Activated T-cell treated with anti-CD3 and anti-CD28 coated beads for 1 hour (primary cell): ENCODE measurements around the gene PPP1R27.

Experiments used
- DNase-seq: peaks from one replicate; pipeline ENCODE4 v3.0.0-alpha.2; 2020; ENCODE audit warnings: low read depth

The PPP1R27 gene

GRCh38 chr17:81821147-81821546 lies 13.7 kb downstream of the PPP1R27 start:
- DNase-seq, result no peak

DNA sequence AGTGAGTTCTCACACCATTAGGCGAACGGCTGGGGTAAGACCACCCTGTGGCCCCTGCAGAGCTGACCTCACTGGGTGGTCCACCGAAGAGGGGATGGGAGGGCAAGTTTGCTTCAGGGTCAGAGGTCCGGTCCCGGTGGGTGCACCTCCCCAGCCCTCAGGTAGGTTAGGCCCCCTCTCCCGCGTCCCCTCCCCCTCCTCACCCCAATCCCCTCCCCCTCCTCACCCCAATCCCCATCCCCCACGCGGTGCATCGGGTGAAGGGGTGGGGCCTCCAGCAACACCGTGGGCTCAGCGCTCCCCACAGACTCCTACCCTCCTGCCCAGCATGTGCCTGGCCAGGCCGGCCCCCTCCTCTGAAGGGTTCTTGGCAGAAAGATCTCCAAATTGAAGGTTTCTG lies 15.1 kb downstream of the PPP1R27 start:
- no peak for DNase-seq

GRCh38 chr17:81817758-81818147 lies 17.1 kb downstream of the PPP1R27 start:
- DNase-seq, result no peak

- no peak for DNase-seq
Measured at GRCh38 chr17:81815646-81815986, 19.2 kb downstream of the PPP1R27 start.

- no peak for DNase-seq
Measured at GRCh38 chr17:81814748-81815645, 19.9 kb downstream of the PPP1R27 start.

DNA sequence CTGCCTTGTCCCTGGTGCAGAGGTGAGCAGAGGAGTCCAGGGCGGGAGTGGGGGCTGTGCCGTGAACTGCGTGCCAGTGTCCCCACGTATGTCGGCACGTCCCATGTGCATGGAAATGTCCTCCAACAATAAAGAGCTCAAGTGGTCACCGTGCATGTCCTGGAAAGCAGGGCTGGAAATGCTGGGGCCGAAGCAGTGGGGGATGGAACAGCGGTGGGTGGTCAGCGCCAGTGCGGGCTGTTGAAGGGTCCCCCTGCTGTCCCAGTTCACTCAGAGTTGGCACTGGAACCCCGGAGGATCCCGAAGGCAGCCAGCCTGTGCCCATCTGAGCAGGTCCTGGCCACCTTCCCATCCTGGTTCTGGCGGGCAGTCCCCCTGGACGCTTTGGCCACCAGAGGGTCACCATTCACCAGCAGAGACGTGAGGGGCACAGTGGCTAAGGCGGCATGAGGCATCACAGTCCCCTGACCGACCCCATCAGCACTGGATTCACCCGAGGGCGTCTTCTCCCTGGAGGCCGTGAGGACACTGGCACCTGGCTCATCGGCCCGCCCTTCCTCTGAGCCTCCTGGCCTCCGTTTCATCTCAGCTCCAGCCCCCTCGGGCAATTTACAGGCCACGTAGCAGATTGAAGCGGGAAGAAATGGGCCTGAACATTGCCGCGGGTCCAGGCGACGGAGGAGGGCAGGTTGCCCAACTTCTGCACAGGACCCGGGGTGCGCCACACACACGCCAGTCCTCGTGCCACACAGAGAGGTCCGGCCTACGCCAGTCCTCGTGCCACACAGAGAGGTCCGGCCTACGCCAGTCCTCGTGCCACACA lies 20.8 kb downstream of the PPP1R27 start:
- DNase-seq, result no peak

GRCh38 chr17:81813371-81813684 lies 21.5 kb downstream of the PPP1R27 start:
- no peak for DNase-seq

- no peak for DNase-seq
Measured at GRCh38 chr17:81812571-81813370, 22.1 kb downstream of the PPP1R27 start.

- no peak for DNase-seq
Measured at GRCh38 chr17:81811705-81812570, 22.9 kb downstream of the PPP1R27 start.

GRCh38 chr17:81810892-81811704 lies 23.8 kb downstream of the PPP1R27 start:
- DNase-seq, result no peak

GRCh38 chr17:81810476-81810875 lies 24.4 kb downstream of the PPP1R27 start:
- no peak for DNase-seq

DNA sequence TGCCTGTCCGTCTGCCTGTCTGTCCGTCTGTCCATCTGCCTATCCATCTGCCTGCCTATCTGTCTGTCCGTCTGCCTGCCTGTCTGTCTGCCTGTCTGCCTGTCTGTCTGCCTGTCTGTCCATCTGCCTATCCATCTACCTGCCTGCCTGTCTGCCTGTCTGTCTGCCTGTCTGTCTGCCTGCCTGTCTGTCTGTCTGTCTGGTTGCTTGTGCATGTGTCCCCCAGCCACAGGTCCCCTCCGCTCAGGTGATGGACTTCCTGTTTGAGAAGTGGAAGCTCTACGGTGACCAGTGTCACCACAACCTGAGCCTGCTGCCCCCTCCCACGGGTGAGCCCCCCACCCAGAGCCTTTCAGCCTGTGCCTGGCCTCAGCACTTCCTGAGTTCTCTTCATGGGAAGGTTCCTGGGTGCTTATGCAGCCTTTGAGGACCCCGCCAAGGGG lies 25.3 kb downstream of the PPP1R27 start:
- DNase-seq, result no peak

DNA sequence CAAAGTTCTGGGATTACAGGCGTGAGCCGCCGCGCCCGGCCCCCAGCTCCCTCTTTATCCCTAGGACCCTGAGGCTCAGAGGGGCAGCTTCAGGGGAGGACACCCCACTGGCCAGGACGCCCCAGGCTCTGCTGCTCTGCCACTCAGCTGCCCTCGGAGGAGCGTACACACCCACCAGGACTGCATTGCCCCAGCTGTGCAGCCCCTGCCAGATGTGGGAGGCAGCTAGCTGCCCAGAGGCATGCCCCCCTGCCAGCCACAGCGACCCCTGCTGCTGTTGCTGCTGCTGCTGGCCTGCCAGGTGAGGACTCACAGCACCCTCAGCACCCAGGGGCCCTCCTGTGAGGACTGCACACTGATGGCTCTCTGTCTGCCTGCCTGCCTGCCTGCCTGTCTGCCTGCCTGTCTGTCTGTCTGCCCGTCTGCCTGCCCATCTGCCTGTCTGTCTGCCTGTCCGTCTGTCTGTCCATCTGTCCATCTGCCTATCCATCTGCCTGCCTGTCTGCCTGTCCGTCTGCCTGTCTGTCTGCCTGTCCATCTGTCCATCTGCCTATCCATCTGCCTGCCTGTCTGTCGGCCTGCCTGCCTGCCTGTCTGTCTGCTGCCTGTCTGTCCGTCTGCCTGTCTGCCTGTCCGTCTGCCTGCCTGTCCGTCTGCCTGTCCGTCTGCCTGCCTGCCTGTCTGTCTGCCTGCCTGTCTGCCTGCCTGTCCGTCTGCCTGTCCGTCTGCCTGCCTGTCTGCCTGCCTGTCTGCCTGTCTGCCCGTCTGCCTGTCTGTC lies 25.9 kb downstream of the PPP1R27 start:
- no peak for DNase-seq

GRCh38 chr17:81807839-81808238 lies 27.0 kb downstream of the PPP1R27 start:
- no peak for DNase-seq

DNA sequence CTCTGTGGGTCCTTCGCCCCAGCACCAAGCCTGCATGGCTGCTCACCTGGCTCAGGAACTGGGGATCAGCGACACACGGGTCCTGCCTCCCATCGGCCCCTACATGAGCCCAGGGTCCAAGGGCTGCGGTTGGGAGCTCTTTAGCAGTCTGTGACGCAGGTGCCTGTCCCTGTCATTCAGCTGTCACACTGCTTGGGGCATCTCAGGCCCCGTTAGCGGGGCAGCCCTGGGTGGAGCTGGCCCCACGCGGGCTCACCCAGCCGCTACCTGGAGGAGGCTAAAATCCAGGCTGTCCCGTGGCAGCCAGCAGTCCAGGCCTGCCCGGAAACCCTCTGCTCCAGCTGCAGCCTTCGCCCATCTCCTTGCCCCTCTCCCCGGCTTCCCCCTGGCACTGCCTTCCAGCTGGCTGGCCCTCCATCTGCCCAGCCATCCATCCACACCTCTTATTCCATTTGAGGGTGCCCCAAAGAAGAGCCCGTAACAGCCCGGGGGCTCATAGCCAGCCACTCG lies 27.6 kb downstream of the PPP1R27 start:
- no peak for DNase-seq

DNA sequence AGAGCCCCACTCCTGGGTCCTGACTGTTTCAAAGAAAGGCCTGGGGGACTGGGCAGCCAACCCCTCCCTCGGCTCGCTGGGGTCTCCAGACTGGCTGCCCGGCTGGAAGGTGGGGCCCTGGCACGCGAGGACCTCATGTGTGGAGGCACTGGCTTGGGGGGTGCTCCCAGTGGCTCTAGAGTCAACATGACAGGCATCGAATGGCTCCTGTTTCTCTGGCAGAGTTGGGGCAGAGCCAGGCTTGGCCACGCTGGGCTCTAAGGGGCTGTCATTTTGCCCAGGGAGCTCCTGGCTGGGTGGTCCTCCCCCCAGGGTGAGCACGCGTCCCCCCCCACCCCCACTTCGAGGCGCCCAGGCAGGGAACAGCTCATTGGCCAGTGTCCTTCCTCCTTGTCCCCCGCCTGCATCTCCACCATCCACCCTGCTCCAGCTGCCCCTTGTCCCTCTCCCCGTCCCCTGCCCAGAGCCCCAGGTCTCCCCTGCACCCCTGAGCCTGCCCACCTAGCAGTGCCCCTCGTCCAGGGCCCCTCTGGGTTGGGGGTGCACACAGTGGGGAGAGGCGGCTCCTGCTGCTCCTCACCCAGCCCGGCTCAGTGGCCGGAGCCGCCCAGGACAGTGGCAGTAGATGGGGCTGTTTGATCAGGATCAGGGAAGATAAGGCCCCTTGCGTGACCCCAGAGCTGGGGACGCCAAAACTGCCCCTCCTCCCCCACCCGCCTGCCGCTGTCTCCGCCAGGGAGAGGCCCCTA lies 28.2 kb downstream of the PPP1R27 start:
- no peak for DNase-seq

DNA sequence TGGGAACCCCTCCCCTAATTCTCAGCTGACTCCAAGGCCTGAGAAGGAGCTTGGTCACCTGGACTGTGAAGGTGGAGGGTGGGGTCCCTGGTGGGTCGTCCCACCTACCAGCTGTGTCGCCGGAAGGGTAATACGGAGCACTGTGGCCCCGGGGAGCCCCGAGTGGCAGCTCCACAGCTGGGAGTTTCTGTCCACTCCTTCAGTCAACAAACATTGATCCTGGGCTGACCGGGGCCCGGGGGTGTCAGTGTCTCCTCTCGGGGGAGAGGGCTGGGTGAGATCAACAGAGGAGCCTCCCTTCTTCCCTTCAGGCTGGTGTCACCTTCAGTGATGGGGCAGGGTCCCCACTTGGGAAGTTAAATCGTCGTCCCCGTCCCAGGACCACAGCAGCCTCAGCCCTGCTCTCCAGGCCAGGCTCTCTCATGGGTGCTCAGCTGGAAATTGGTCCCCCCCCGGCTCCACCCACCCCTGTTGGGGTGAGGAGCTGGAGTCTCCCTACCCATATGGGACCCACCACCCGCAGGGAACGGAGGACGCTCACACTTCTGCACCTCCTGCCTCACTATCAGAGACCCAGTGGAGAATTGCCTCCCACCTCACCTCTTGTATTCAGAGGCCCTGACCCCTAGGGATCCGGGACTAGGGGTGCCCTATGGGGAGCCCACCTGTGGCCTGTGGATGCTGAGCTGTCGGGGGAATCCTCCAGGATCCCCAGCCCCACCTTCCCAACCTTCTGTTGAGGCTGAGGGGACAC lies 29.0 kb downstream of the PPP1R27 start:
- DNase-seq, result no peak
